ENCODE results near the gene FAM83B. TPM values are rescaled to one million over a fixed set of nuclear protein-coding genes. Genes with fewer than 3 reads are reported as not detected.

Gene FAM83B
- total RNA-seq, 4 donors from 2014 or later = 15.7 to 40.2 (median 33.7) TPM

DNA sequence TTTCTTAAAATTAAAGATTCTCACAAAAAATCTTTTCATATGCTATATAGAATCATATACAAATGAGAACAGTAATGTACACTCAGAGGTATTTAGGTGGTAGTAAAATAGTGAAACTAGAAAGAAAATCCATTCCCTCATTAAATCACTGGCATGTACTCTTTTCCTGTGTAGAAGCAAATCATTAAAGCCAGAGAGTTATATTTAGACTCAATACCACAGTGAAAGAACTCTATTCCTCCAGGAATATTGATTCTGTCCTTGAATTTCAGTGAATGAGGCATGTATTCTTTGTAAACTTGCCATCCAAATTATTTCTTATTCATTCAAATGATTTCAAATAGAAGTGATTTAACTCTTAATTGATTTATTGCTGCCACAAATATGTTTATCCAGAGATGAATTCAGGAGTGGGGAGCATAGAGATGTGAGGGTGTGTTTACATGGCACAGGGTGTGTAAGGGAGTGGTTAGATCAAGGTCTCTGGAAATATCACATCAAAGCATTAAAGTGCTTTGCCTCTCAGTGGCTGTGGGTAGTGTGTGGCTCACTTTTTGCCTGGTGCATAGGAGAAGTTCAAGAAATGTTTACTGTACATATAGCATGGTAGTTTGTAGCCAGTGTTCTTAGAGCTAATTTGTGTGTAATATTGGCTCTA, 141.2 kb downstream of the FAM83B start:
- Histone ChIP-seq H3K4me3 (no peak overlapping the region), H3K27me3 (no peaks in the 10 kb centered on the region), H3K4me1 (peaks cover 0 to 5% (median 0%) of the 10 kb centered on the region in 4 donors), H3K9me3 (peaks cover 0 to 3% (median 0%) of the 10 kb centered on the region in 4 donors), H3K36me3 (no peaks in the 10 kb centered on the region), H3K27ac (peak overlapping the region in 2 of 4 donors; percentile 14 to 31)
- DNase-seq = no peak
- TF ChIP-seq, protein P1, sequence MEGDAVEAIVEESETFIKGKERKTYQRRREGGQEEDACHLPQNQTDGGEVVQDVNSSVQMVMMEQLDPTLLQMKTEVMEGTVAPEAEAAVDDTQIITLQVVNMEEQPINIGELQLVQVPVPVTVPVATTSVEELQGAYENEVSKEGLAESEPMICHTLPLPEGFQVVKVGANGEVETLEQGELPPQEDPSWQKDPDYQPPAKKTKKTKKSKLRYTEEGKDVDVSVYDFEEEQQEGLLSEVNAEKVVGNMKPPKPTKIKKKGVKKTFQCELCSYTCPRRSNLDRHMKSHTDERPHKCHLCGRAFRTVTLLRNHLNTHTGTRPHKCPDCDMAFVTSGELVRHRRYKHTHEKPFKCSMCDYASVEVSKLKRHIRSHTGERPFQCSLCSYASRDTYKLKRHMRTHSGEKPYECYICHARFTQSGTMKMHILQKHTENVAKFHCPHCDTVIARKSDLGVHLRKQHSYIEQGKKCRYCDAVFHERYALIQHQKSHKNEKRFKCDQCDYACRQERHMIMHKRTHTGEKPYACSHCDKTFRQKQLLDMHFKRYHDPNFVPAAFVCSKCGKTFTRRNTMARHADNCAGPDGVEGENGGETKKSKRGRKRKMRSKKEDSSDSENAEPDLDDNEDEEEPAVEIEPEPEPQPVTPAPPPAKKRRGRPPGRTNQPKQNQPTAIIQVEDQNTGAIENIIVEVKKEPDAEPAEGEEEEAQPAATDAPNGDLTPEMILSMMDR (IDR thresholded peaks at IDR 0.05) = no peak
- no peak for TF ChIP-seq POLR2A (IDR thresholded peaks at IDR 0.05)

DNA sequence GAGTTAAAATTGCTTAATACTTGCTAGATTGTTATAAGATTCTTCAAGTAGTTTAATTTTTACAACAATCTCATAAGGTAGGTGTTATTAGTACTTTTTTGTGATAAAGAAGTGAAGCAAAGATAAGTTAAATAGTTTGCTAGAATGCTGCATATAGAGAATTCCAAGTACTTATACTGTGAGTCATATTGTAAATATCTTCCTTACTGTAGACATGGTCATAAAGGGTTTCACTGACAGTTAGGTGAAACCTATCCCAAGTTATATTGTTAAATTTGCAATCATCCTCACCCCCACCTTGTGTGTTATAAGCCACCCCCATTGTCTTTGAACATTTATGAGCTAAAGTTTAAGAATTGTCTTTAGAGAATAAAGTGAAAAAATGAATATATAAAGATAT, 142.0 kb downstream of the FAM83B start:
- H3K27ac ChIP-seq = no peak overlapping the region
- H3K4me3 ChIP-seq = no peak overlapping the region
- peaks cover 0 to 5% (median 0%) of the 10 kb centered on the region in 4 donors for H3K4me1 ChIP-seq
- peaks cover 0 to 3% (median 0%) of the 10 kb centered on the region in 4 donors for H3K9me3 ChIP-seq
- TF ChIP-seq, protein P1 (IDR thresholded peaks at IDR 0.05) = no peak
- TF ChIP-seq POLR2A (IDR thresholded peaks at IDR 0.05) = no peak
- DNase-seq = no peak
- H3K27me3 ChIP-seq = no peaks in the 10 kb centered on the region
- no peaks in the 10 kb centered on the region for H3K36me3 ChIP-seq

DNA sequence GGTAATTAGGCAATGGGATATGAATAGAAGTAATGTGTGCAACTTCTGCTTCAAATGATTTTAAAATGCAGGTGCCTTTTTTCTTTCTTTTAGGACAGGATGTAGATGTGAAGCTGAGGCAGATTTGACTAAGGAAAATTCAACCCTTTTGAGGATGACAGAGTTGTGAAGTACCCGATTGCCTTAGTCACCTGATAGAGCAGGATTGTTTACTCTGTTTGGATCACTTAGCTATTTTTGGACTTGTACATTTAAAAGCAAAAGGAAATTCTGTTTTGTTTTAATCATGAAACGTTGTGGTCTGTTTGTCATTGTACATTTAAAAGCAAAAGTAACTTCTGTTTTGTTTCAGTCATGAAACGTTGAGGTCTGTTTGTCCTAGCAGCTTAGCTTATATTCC, 143.4 kb downstream of the FAM83B start:
- no peak for DNase-seq
- H3K9me3 ChIP-seq = peaks cover 0 to 3% (median 0%) of the 10 kb centered on the region in 4 donors
- no peak for TF ChIP-seq POLR2A (IDR thresholded peaks at IDR 0.05)
- TF ChIP-seq, protein P1 (IDR thresholded peaks at IDR 0.05) = no peak
- H3K27me3 ChIP-seq = no peaks in the 10 kb centered on the region
- peaks cover 0 to 5% (median 0%) of the 10 kb centered on the region in 4 donors for H3K4me1 ChIP-seq
- H3K36me3 ChIP-seq = no peaks in the 10 kb centered on the region
- no peak overlapping the region for H3K4me3 ChIP-seq
- H3K27ac ChIP-seq = no peak overlapping the region
